IPS-NIHi11 (cell line): ENCODE data around the gene S100A10.

Source experiments
- DNase-seq: peaks from one replicate; pipeline ENCODE4 v3.0.0; 2012; ENCODE audit warnings: mixed read lengths, low spot score

Gene S100A10

GRCh38 chr1:151993734-151994496 is at the start of gene S100A10:
Gene S100A10, minus strand, starts transcription at chr1:151993859. Its CDS starts 7,629 bp downstream, at chr1:151986230.
- DNase-seq, result peak; percentile 63

DNA sequence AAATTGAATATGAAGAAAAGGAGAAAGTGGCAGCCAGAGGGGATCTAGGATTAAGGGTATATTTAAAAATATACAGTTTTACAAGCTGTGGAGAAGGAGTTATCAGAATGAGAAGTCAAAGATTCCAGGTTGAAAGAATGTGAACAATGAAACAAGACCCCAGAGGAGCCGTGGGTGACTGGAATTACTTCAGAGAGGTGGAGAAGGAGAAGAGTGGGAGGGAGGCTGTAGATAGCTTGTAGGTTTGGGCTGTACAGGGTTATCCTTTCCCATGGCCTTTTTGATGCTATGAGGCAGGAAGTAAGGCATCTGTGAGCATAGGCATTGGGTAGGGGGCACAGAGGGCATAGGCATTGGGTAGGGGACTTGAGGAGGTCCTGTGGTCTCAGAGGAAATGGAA is 48.4 kb upstream of the S100A10 start:
- DNase-seq, result no peak

- DNase-seq, result no peak
Observed at GRCh38 chr1:152039886-152040285, 46.2 kb upstream of the S100A10 start.

- no peak for DNase-seq
Observed at GRCh38 chr1:152039461-152039860, 45.8 kb upstream of the S100A10 start.

DNA sequence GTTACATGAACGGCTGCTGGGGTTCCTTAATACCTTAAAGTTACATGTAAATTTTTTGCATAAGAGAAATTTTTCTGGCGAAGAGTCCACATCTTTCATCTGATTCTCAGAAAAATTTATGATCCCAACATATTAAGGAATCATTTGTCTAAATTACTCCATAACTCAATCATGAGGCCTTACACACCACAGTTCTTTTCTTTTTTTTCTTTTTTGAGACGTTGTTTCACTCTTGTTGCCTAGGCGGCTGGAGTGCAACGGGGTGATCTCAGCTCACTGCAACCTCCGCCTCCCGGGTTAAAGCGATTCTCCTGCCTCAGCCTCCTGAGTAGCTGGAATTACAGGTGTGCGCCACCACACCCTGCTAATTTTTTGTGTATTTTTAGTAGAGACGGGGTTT is 45.2 kb upstream of the S100A10 start:
- no peak for DNase-seq

DNA sequence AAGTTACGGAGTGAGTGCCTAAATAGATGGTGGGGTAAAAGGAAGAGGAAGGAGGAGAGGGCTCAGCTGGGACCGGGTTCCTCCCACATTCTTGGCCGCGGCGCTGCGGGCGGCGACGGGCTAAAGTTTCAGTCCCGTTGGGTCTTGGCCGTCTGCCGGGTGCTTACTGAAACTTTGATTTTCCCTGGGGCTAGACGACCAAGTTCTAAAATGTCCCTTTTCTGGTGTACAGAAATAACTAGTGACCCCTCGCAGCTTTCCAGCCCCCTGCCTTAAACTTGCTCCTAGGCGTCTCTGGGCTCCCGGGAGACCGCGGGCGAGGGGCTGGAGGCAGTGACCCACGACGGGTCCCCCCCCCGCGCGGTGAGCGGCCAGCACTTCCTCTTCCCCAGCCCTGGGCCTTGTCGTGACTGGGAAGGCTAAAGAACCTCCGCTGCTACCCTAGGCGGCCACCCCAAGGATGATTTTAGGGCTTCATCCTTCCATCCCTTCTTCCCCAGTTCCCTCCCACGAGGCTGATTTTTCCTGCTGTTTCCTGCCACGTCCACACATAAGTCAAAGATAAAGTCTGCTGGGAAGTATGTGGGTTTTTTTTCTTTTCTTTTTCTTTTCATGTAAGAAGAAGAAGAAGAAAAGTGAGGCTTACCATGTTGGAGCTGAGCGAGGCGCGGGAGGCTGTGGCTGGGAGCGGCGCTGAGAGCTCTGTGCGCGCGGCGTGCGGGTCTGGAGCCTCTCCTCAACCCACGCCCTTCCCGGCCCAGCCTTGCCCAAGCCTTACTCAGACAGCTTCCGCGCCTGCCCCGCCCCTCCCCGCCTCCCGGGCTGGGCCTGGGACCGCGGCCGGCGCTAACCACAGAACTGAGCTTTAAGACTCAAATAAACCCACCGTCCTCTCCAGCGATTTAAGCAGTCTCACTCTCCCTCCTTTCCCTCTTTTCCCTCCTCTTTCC is 42.9 kb upstream of the S100A10 start, which contains the start of gene S100A11:
Gene S100A11 (minus strand): TSS at position 738 of the 950 bp plus-strand sequence. CDS start 89 bp downstream, at position 649.
- DNase-seq, result peak; percentile 81

DNA sequence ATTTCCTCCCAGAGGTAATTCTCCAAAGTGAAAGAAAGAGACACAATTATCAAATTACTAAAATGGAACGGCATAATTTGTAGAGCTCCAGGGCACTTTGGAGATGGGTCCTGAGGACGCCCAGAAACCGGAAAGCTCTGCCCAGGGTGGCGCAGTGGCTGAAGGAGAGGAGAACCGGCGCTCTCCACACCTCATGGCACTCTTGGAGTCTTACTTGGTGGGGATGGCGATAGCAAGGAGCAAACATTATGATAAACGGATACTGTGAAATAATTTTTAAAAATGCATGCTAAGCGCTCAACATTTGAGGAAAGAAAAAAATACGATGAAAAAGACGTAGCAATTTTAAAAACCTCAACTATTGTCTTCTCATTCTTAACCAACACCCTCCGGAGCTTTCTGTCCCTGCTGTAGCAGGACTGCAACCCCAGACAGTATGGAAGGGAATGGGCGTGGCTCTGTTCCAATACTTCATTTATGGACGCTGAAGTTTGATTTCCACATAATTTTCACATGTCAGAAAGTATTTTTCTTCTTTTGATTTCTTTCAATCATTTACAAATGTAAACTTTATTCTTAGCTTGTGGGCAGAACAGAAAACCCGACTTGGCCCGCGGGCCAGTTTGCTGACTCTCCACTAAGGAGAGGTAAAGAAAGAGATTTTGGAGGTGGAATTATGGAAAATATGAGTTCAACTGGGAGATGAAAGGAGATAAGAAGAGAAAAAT is 42.0 kb upstream of the S100A10 start:
- DNase-seq, result peak; percentile 24

DNA sequence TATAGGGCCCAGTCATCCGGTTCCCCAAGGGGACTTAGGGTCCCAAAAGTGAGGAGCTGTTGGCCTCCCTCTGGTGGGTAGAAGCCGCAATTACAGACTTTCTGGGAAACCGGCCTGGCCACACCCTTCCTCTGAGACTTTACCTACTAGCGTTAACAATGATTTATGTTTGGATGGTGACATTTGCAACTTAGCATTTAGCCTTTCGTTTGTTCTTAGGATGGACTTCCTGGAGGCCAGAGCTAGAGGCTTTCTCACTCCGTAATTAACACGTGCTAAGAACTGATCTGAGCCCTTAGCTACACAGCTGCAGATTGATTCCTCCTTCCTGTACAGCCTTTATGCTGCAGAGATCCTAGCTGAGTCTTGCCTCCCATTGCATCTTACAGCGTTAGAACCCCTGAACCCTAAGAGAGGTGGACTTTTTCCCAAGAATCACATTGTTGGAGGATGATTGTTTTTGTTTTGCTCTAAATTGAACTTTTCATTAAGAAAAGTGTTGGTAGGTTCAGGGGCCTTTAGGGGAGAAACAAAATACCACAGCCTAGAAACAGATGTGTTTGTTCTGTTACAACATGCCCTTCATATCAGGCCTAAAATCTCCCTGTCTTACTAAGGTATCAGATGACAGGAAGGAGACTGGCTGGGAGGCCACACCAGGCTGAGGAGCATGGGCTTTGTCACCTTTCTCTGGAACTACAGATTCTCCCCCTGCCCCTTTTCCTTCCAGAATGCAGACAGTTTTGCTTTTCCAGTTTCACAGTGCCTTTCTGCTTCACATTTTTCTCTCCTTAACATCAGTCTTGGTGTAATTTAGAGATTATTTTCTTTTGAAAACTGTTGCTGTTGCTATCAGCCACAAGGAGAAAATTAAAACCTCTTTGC is 41.2 kb upstream of the S100A10 start:
- DNase-seq, result peak; percentile 78

DNA sequence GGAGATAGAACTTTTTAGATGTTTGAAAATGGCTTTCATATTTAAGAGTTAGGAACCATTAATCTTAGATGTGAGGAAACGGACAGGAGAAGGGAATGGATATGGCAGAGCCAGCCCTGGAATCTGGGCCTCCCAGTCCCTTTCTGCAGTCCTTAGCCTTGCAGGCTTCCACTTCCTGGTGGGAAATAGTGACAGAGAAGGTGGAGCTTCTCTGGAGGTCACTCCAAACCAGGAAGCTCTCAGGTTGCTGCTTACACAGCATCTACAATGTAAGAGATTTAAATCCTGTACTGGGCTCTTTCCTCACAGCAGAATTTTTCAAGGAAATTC is 40.6 kb upstream of the S100A10 start:
- DNase-seq, result no peak

DNA sequence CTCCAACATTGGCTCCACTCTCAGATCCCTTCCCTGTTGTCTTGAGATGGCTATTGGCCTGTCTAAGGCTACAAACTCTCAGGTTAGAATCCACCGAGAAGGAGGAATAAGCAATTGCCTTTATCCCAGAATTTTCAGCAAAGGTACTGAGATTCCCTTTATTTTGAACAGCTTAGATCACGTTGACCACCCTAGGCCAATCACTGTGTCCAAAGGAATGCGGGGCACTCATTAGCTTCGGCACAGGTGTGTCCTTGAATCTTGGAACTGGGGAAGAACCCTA is 36.2 kb upstream of the S100A10 start:
- DNase-seq, result no peak

- DNase-seq, result no peak
Observed at GRCh38 chr1:152029144-152029928, 35.7 kb upstream of the S100A10 start.

- no peak for DNase-seq
Observed at GRCh38 chr1:152026895-152027294, 33.2 kb upstream of the S100A10 start.

GRCh38 chr1:152024223-152024622 is 30.6 kb upstream of the S100A10 start:
- DNase-seq, result no peak

DNA sequence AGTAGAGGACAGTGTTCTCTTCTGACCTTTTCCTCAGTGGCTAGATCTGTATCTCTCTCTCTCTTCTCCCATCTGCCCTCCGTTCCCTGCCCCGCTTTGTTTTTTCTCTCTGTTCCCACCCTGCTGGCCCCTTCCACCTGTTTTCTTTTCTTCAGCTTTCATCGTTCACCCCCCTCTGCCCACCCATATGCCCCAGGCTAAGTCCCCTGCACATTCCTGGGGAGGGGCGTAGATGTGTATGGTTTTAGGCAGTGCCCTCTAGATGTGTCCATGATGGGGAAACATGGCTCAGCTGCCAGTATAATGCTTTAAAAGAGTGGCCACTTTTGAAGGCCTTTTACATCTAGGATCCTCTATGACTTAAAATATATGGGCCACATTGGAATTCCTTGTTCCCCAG is 29.6 kb upstream of the S100A10 start:
- DNase-seq, result no peak

DNA sequence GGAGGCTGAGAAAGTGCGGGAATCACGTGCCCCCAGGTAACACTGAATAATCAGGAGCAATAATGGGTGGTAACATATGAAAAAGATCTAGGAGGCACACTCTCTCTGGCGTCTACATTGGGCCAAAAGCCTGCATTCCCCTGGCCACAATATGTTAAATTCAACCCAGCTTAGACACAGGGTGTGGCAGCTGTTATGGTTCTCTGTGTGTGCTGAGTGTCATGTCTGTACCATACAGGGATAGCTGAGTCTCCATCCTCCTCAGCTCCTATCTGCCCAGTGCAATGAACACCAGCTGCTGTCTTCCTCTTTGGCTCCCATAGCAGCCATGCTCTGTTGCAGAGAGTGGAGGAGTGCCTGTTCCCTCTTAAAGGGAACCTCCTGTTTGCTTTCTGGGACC is 28.8 kb upstream of the S100A10 start:
- DNase-seq, result no peak

GRCh38 chr1:152021569-152021968 is 27.9 kb upstream of the S100A10 start:
- no peak for DNase-seq

DNA sequence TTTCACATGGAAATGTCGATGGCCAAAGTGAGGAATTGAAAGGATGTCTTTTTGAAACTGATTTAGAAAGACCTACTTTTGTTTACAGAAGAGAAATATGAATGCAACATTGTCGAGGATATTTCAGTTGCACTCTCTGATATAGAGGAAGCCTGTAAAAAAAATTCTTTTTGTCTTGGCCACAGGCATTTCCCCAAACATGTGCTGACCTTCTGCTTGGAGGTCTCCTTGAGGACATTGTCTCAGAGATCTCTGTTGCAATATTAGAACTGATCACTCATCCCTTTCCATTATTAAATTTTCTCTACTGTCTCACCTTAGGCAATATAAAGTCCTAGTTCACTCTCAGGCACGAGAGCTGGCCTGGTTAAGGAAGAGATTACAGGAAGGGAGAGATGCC is 27.2 kb upstream of the S100A10 start:
- DNase-seq, result no peak

GRCh38 chr1:152018537-152018936 is 24.9 kb upstream of the S100A10 start:
- peak; percentile 31 for DNase-seq

GRCh38 chr1:152015766-152016165 is 22.1 kb upstream of the S100A10 start:
- no peak for DNase-seq

- no peak for DNase-seq
Observed at GRCh38 chr1:152014943-152015342, 21.3 kb upstream of the S100A10 start.
